GM21423 (cell line): Measurements from ENCODE around the gene CCR9.
A peak's percentile ranks its signal among the peaks of the same experiment; 100 is the strongest.

Source experiments
- ATAC-seq: cut with Tn5 transposase; IDR thresholded peaks from one replicate; pipeline ENCODE4 v1.9.1; 2021; ENCODE audit warnings: mild to moderate bottlenecking, moderate library complexity; ENCODE audit not compliant: unreplicated experiment

Gene CCR9

GRCh38 chr3:45907769-45908705, 21.7 kb downstream of the CCR9 start:
- no peak for ATAC-seq

GRCh38 chr3:45908761-45909160, 22.4 kb downstream of the CCR9 start:
- no peak for ATAC-seq

GRCh38 chr3:45909542-45909941, 23.2 kb downstream of the CCR9 start:
- ATAC-seq = no peak

- ATAC-seq = no peak
These were observed 24.5 kb downstream of the CCR9 start for GRCh38 chr3:45910892-45911291.

- no peak for ATAC-seq
These were observed 25.3 kb downstream of the CCR9 start for GRCh38 chr3:45911511-45912226.

GRCh38 chr3:45912435-45912834, 26.1 kb downstream of the CCR9 start:
- no peak for ATAC-seq

GRCh38 chr3:45914362-45915058, 28.2 kb downstream of the CCR9 start:
- ATAC-seq = no peak

GRCh38 chr3:45915059-45915439, 28.7 kb downstream of the CCR9 start:
- no peak for ATAC-seq

- ATAC-seq = peak; percentile 83
These were observed 29.3 kb downstream of the CCR9 start for GRCh38 chr3:45915518-45916231.

- ATAC-seq = no peak
These were observed 31.0 kb downstream of the CCR9 start for GRCh38 chr3:45917146-45917898.

GRCh38 chr3:45921158-45922038, 35.1 kb downstream of the CCR9 start:
- no peak for ATAC-seq

- ATAC-seq = no peak
These were observed 35.6 kb downstream of the CCR9 start for GRCh38 chr3:45922039-45922326.

GRCh38 chr3:45922950-45923590, 36.7 kb downstream of the CCR9 start:
- no peak for ATAC-seq

GRCh38 chr3:45923755-45924154, 37.4 kb downstream of the CCR9 start:
- no peak for ATAC-seq

GRCh38 chr3:45927881-45928280, 41.5 kb downstream of the CCR9 start:
- ATAC-seq = no peak

GRCh38 chr3:45929042-45929679, 42.8 kb downstream of the CCR9 start:
- no peak for ATAC-seq

- ATAC-seq = no peak
These were observed 45.2 kb downstream of the CCR9 start for GRCh38 chr3:45931496-45931895.

- no peak for ATAC-seq
These were observed 45.8 kb downstream of the CCR9 start for GRCh38 chr3:45932112-45932511.
